Measurements from ENCODE around the gene CTBP2. TPM values are rescaled to one million over a fixed set of nuclear protein-coding genes. Genes with fewer than 3 reads are reported as not detected.

CTBP2 gene
- total RNA-seq, 1 donor from 2014 or later = 57.3 TPM

GRCh38 chr10:125114761-125115391, 45.5 kb downstream of the CTBP2 start:
- no peak for DNase-seq (ENCODE audit: low read depth)
- no peak for TF ChIP-seq CTCF (conservative IDR thresholded peaks at IDR 0.05; ENCODE audit: low read depth, low read length)
- H3K4me3 ChIP-seq (ENCODE audit: low read depth, low read length) = no peak overlapping the region

- no peak for DNase-seq (ENCODE audit: low read depth)
- no peak overlapping the region for H3K4me3 ChIP-seq (ENCODE audit: low read depth, low read length)
- TF ChIP-seq CTCF (conservative IDR thresholded peaks at IDR 0.05; ENCODE audit: low read depth, low read length) = no peak
Observed at GRCh38 chr10:125113691-125114371, 46.5 kb downstream of the CTBP2 start.

GRCh38 chr10:125112697-125113494, 47.5 kb downstream of the CTBP2 start:
- TF ChIP-seq CTCF (conservative IDR thresholded peaks at IDR 0.05; ENCODE audit: low read depth, low read length) = no peak
- no peak for DNase-seq (ENCODE audit: low read depth)
- no peak overlapping the region for H3K4me3 ChIP-seq (ENCODE audit: low read depth, low read length)

GRCh38 chr10:125111118-125111727, 49.1 kb downstream of the CTBP2 start:
- no peak for TF ChIP-seq CTCF (conservative IDR thresholded peaks at IDR 0.05; ENCODE audit: low read depth, low read length)
- H3K4me3 ChIP-seq (ENCODE audit: low read depth, low read length) = no peak overlapping the region
- no peak for DNase-seq (ENCODE audit: low read depth)

- DNase-seq (ENCODE audit: low read depth) = no peak
Observed at GRCh38 chr10:125107965-125108580, 52.3 kb downstream of the CTBP2 start.

More at GRCh38 chr10:125107965-125108580, 52.3 kb downstream of the CTBP2 start:
- H3K4me3 ChIP-seq (ENCODE audit: low read depth, low read length) = no peak overlapping the region
- TF ChIP-seq CTCF (conservative IDR thresholded peaks at IDR 0.05; ENCODE audit: low read depth, low read length) = no peak
